Stimulated activated memory B cell treated with anti-CD40 and anti-IgM and Interleukin-4, amounts not matched to agents 10 μg/mL and 1 μg/mL and 100 μg/mL, for 72 hours (primary cell): ENCODE measurements around the gene PRKN.

ENCODE experiments used
- ATAC-seq: fragments of 150-1000 bp; cut with Tn5 transposase; 2 replicates; pipeline ENCODE4 v1.10.0; 2021
- H3K27ac Mint-ChIP-seq: one replicate; pipeline ENCODE4 v1.8.0; 2022; ENCODE audit warnings: mild to moderate bottlenecking, mixed read lengths
- H3K27me3 Mint-ChIP-seq: one replicate; pipeline ENCODE4 v1.8.0; 2022; ENCODE audit warnings: mixed read lengths
- H3K36me3 Mint-ChIP-seq: one replicate; pipeline ENCODE4 v1.8.0; 2022; ENCODE audit warnings: mixed read lengths
- H3K4me1 Mint-ChIP-seq: one replicate; pipeline ENCODE4 v1.8.0; 2022; ENCODE audit warnings: mixed read lengths
- H3K4me3 Mint-ChIP-seq: one replicate; pipeline ENCODE4 v1.8.0; 2022; ENCODE audit warnings: mild to moderate bottlenecking, moderate library complexity, mixed read lengths
- H3K9me3 Mint-ChIP-seq: one replicate; pipeline ENCODE4 v1.8.0; 2022; ENCODE audit warnings: mixed read lengths

PRKN gene

DNA sequence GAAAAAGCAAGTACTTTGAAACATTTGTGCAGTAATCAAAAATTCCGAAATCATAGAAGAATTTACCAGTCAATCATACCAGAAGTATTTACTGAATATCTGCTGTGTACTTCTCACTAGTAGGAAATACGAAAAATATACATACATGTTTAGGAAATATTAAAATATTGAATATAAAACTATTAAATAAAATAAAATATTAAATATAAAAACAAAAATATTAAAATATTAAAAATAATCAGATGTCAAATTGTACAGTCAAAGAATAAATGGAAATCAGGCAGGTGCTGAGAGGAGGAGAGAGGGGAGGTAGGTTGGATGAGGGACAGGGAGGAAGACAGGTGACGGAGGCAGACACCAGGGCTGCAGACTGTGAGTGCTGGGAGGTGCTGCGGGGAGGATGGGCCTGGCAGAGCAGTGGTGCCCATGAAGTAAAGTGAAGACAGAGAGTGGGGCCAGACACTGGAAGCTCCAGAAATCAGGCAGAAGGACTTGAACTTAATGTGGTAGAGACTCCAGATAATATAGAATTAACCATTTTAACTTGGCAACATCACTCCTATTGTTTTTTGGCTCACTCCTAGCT, 55.9 kb downstream of the PRKN start:
- Mint-ChIP-seq H3K27me3 (no peaks in the 10 kb centered on the region), H3K36me3 (no peaks in the 10 kb centered on the region)

DNA sequence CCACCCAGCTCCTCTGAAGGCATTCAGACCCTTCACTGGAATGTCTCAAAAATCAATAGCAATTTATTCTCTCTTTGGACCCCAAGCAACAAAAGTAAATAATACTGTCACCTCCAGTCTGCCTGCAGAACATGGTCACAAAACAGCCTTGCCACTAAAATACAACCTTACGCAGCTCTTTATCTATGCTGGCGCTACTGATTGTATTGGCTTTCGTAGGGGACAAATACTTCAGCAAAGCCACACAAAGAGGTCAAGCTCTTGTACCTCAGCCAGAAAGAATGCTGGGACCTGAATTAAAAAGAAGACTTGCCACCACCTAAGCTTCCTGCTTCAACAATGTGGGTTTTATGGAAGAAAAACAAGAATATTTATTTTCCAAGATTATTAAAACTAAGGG, 57.2 kb downstream of the PRKN start:
- Mint-ChIP-seq H3K36me3 (peaks cover 6% of the 10 kb centered on the region), H3K9me3 (peaks cover 11% of the 10 kb centered on the region), H3K4me3 (no peak overlapping the region), H3K27ac (no peak overlapping the region), H3K27me3 (no peaks in the 10 kb centered on the region), H3K4me1 (no peaks in the 10 kb centered on the region)
- ATAC-seq: no peak

More for the DNA sequence above, 55.9 kb downstream of the PRKN start:
- Mint-ChIP-seq H3K4me1 (no peaks in the 10 kb centered on the region), H3K27ac (no peak overlapping the region), H3K9me3 (peaks cover 7% of the 10 kb centered on the region), H3K4me3 (no peak overlapping the region)
- no peak for ATAC-seq

DNA sequence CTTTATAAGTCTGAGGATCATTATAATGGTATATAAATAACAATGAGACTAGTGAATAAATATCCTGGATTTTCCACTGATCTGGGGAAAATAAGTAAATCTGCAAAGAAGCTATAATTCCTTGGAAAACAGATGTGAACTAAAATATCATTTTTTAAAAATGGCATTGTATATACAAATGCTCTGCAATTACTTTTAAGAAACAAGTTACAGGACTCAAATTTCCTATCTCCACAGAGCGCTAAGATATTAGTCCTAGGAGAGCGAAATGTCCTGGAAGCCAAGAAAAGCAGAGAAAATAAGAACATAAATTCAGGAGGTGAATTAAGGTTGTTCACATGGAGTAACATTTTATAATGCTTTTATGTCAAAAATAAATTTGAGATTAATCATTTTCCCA, 61.3 kb downstream of the PRKN start:
- H3K27ac Mint-ChIP-seq: no peak overlapping the region
- H3K4me3 Mint-ChIP-seq: no peak overlapping the region
- H3K27me3 Mint-ChIP-seq: no peaks in the 10 kb centered on the region
- ATAC-seq: no peak
- peaks cover 26% of the 10 kb centered on the region for H3K36me3 Mint-ChIP-seq
- peaks cover 9% of the 10 kb centered on the region for H3K9me3 Mint-ChIP-seq
- no peaks in the 10 kb centered on the region for H3K4me1 Mint-ChIP-seq

DNA sequence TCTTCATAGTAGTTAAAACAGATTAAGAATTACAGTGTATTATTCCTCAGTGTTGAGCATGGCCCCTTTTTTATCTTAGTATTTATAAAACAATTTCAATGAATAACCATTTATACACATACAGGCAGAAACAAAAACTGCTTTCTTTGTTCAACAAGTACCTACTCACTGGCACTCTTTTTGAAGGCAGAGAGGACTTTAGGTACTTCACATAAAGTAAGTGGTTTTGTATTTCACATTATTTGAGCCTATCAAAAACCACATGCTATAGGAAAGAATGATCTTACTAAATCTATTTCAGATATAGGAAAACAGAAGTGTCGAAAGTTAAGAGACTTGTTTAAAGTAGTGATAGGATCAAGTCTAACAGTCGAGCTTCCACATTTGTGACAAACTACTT, 73.8 kb downstream of the PRKN start:
- peaks cover 5% of the 10 kb centered on the region for H3K9me3 Mint-ChIP-seq
- no peak for ATAC-seq
- H3K27me3 Mint-ChIP-seq: no peaks in the 10 kb centered on the region
- no peaks in the 10 kb centered on the region for H3K4me1 Mint-ChIP-seq
- no peak overlapping the region for H3K27ac Mint-ChIP-seq
- H3K4me3 Mint-ChIP-seq: no peak overlapping the region
- no peaks in the 10 kb centered on the region for H3K36me3 Mint-ChIP-seq

DNA sequence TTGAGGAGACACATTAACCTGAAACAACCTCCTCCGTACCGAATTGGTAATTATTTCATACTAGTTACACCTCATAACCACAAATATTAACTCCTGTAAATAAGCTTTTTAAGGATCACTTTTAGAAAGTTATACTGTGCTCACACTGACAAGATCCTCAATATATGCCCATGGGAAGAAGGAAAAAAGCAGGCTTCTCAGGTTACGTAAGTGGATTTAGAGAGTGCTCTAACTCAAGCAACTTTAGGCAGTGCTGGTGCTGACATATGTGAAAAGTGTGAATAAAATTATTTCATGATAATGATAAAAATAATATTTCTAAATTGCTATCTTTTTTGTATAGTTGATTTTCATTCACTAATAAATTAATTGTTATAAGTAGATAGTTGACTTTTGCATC, 76.1 kb downstream of the PRKN start:
- Mint-ChIP-seq H3K27me3 (no peaks in the 10 kb centered on the region), H3K4me1 (no peaks in the 10 kb centered on the region), H3K9me3 (peaks cover 2% of the 10 kb centered on the region), H3K4me3 (no peak overlapping the region), H3K27ac (no peak overlapping the region), H3K36me3 (no peaks in the 10 kb centered on the region)
- ATAC-seq: no peak

DNA sequence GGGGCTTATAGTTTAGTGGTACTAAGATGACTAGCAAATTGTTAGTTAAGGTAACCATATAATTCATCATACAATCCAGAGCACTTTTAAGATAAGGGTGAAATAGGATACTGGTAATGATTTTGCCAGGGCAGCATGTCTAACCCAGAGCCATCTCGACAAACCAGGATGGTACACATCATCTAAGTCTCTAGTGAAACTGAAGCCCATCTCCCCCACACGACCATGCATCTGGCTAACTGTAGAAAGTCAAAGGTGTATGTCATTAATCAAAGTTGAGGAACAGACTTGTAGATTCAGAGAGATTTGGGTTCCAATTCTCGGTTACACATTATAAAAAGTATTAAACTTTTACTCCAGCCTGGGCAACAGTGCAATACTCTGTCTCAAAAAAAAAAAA, 78.3 kb downstream of the PRKN start:
- H3K9me3 Mint-ChIP-seq: no peaks in the 10 kb centered on the region
- no peak overlapping the region for H3K4me3 Mint-ChIP-seq
- H3K4me1 Mint-ChIP-seq: no peaks in the 10 kb centered on the region
- no peaks in the 10 kb centered on the region for H3K27me3 Mint-ChIP-seq
- no peaks in the 10 kb centered on the region for H3K36me3 Mint-ChIP-seq
- no peak overlapping the region for H3K27ac Mint-ChIP-seq
- no peak for ATAC-seq

DNA sequence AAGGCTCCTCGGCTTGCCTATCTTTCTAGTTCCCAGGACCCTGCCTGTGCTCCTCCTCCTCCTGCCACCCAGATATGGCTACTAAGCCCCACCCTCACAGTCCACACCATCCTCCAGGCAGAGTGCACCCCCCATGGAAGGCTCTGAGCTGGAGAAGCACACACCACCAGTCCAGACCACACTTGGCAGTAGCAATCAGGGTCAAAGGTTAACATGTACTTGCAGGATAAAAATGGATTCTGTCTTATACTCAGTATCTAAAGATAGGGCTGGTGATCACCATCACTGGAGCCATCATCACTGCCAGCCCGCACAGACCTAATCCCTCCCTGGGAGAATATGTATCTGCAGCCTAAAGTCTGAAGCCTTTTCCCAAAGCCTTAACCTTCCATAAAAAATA, 83.4 kb downstream of the PRKN start:
- Mint-ChIP-seq H3K27ac (no peak overlapping the region), H3K36me3 (no peaks in the 10 kb centered on the region), H3K27me3 (no peaks in the 10 kb centered on the region), H3K4me1 (no peaks in the 10 kb centered on the region), H3K4me3 (no peak overlapping the region), H3K9me3 (no peaks in the 10 kb centered on the region)
- no peak for ATAC-seq

DNA sequence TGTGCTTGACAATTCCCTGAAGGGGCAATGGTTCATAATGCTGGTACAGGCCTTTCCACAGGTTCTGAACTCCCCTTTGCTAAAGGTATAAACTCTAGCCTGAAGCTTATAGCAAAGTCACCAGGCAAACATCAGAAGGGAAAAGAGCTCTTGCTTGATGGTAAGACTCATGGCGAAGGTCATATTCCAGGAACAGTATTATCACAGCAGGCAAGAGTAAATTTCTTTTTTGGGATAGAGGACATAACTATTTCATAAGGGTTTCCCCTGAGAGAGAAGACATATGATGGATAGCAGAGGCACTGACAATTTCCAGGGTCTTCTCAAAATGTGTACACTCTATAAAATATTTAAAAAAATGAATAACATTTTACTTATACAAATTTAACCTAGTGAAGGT, 86.8 kb downstream of the PRKN start:
- Mint-ChIP-seq H3K4me1 (no peaks in the 10 kb centered on the region), H3K36me3 (no peaks in the 10 kb centered on the region), H3K27ac (no peak overlapping the region), H3K27me3 (no peaks in the 10 kb centered on the region), H3K9me3 (no peaks in the 10 kb centered on the region), H3K4me3 (no peak overlapping the region)
- ATAC-seq: no peak

DNA sequence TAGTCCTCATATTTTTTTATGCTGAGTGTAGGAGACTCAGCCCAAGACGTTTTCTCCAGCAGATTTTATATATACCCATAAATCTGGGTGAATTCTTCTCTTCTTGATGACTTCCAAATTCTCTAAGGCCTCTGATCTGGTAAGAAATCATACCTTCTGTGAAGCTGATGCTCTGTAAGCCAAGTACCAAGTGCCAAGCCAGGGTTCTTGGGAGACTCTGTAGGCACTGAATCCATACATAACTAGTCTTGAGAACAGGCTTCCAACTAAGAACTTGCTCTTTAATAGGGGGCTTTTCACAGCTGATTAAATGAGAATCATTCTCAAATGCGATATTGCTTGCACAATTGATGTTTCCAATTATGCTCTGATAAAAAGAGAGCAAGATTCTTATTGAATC, 87.6 kb downstream of the PRKN start:
- no peak for ATAC-seq
- Mint-ChIP-seq H3K27me3 (no peaks in the 10 kb centered on the region), H3K36me3 (no peaks in the 10 kb centered on the region), H3K9me3 (no peaks in the 10 kb centered on the region), H3K4me1 (no peaks in the 10 kb centered on the region), H3K4me3 (no peak overlapping the region), H3K27ac (no peak overlapping the region)

DNA sequence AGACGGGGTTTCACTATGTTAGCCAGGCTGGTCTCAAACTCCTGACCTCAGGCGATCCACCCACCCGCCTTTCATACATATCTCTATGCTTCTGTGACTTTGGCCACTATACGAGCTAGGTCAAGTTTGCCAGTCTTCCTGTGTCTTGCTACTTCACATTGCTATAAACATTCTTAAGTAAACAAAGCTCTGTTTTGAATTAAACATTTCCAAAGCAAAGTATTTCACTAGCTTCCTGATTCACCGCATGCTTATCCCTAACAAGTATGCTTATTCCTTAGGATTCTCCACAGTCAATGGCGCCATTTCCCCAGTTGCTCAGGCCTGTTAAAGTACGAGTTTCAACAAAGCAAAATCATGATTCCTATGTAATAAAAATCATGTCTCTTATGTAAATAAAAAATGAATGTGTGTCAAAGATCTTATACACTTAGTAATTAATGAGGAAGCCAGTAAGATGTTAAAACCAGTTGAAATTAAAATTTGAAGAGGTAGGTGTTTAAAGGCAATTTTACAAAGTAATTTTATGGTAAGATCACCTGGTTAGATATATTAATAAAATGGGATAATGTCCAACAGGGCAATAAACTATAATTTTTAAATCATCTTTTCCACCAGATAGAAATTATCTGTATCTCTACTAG, 88.5 kb downstream of the PRKN start:
- Mint-ChIP-seq H3K4me3 (no peak overlapping the region), H3K27me3 (no peaks in the 10 kb centered on the region), H3K4me1 (no peaks in the 10 kb centered on the region), H3K9me3 (no peaks in the 10 kb centered on the region), H3K27ac (no peak overlapping the region), H3K36me3 (no peaks in the 10 kb centered on the region)
- no peak for ATAC-seq

DNA sequence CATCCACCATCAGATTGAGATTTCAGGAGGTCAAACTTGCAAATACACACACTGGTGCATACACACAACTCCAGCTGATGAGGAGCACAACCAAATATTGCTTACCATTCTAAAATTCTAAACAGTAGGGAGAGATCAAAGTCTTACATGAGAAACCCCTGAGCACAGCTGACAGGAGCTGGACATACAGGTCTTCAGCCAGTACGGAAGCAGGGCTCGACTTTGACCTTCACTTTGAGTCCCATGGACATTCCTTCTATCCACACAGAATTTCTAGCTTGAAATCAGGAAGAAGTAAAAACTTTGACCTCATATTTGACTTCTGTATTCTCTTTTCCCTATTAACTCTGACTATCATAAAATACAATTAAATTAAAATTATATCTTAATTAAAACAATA, 90.2 kb downstream of the PRKN start:
- no peak for ATAC-seq
- Mint-ChIP-seq H3K36me3 (no peaks in the 10 kb centered on the region), H3K27ac (no peak overlapping the region), H3K9me3 (no peaks in the 10 kb centered on the region), H3K4me1 (no peaks in the 10 kb centered on the region), H3K27me3 (no peaks in the 10 kb centered on the region), H3K4me3 (no peak overlapping the region)

DNA sequence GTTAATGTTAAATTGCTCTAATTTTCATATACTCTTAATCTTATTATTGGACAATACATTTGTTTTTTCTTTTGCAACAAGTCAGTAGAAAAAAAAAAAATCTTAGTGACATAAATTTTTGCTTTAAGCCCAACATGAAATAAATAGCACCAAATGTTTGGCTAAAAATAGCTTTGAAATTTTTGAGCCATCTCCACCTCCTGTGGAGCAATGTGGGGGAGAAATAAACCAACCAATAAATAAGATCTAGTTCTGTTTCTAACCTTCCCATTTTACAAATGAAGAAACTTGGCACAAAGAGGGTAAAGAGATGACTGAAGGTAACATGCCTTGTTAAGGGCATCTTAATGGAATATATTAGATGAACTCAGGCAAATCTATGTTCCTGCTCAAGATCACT, 91.4 kb downstream of the PRKN start:
- Mint-ChIP-seq H3K27ac (no peak overlapping the region), H3K4me1 (no peaks in the 10 kb centered on the region), H3K4me3 (no peak overlapping the region), H3K27me3 (no peaks in the 10 kb centered on the region), H3K36me3 (no peaks in the 10 kb centered on the region), H3K9me3 (no peaks in the 10 kb centered on the region)
- no peak for ATAC-seq

DNA sequence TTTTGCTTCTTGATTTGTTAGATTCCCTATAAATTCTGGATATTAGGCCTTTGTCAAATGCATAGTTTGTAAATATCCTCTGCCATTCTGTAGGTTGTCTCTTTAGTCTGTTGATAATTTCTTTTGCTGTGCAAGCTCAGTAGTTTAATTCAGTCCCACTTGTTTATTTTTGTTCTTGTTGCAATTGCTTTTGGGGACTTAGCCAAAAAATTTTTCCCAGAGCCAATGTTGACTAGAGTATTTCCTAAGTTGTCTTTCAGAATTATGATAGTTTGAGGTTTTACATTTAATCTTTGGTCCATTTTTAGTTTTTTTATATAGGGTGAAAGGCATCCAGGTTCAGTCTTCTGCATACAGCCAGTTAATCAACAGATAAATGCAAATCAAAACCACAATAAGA, 96.0 kb downstream of the PRKN start:
- Mint-ChIP-seq H3K36me3 (no peaks in the 10 kb centered on the region), H3K27me3 (no peaks in the 10 kb centered on the region), H3K9me3 (peaks cover 6% of the 10 kb centered on the region), H3K4me1 (no peaks in the 10 kb centered on the region), H3K4me3 (no peak overlapping the region), H3K27ac (no peak overlapping the region)
- ATAC-seq: no peak

DNA sequence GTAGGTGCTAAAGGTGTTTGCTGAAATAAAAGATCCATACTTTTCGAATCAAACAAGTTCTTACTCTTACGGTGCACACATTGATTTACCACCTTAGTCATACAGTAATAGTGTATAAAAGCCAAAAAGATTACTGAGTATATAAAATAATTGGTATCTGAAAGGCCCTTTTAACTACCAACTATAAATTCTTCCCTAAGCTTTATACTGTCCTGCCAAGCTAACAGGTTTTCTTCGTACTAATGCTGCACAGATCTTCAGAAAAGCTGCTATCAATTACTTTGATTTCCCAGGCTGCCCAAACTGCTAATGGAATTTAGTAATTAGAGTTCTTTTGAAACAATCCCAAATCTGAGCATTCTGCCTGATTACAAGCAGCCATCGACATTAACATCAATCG, 97.5 kb downstream of the PRKN start:
- no peak for ATAC-seq

DNA sequence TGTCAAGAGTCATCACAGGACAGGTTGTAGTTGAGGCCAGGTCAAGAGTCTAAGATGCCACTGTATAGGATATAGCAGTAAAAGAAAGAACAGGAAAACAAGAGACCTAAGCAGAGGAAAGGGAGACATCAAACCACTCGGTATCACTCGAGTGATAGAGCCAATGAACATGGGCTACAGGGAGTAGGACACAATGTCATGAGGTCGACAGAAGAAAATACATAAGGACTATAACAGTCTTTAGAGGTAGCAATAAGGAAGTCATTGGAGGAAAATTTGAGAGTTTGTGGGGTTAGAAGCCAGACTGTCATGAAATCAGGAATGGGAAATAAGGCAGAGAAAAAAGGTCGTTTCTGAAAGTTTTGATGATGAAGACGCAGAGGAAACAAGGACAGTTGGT, 99.7 kb downstream of the PRKN start:
- Mint-ChIP-seq H3K9me3 (peaks cover 6% of the 10 kb centered on the region), H3K4me1 (no peaks in the 10 kb centered on the region), H3K27ac (no peak overlapping the region), H3K4me3 (no peak overlapping the region), H3K27me3 (no peaks in the 10 kb centered on the region), H3K36me3 (no peaks in the 10 kb centered on the region)
- ATAC-seq: no peak

More for the DNA sequence above, 97.5 kb downstream of the PRKN start:
- Mint-ChIP-seq H3K4me3 (no peak overlapping the region), H3K27ac (no peak overlapping the region), H3K27me3 (no peaks in the 10 kb centered on the region), H3K9me3 (peaks cover 6% of the 10 kb centered on the region), H3K4me1 (no peaks in the 10 kb centered on the region), H3K36me3 (no peaks in the 10 kb centered on the region)

DNA sequence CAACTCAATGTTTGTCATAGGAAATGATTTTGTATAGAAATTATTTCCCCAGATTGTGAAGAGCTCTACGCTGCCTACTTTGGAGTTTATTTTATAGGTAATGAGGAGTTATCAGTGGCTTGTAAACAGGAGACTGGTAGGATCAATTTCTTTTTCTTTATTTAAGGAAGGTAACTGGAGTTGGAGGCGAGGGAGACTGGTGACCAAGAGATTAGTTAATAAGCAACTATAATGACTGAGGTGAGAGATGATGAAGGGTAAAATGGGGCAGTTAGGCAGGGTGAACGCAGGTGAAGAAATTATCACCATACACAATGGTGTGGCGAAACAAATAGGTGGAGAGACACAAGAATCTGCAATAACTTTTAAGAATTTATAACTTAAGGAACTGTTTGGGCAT, 100.2 kb downstream of the PRKN start:
- no peak overlapping the region for H3K4me3 Mint-ChIP-seq
- no peaks in the 10 kb centered on the region for H3K36me3 Mint-ChIP-seq
- H3K9me3 Mint-ChIP-seq: peaks cover 6% of the 10 kb centered on the region
- H3K27me3 Mint-ChIP-seq: no peaks in the 10 kb centered on the region
- no peak for ATAC-seq
- no peak overlapping the region for H3K27ac Mint-ChIP-seq
- no peaks in the 10 kb centered on the region for H3K4me1 Mint-ChIP-seq

DNA sequence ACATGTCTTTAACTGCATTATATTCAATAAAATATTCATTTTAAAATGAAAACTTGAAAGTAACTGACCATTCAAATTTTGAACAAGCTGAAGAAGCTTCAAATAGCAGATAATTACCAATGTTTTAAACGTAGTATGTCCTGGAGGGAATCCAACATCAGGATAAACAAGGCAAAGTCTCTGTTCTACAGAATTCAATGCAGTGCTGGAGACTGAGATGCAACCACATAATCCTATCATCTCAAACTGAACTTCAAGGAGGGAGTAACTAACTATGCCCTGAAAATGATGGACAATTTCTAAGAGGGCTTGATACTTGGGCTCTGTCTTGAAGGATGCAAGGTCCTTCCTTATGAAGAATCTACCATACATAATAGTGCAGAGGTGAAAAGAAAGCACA, 100.7 kb downstream of the PRKN start:
- no peaks in the 10 kb centered on the region for H3K36me3 Mint-ChIP-seq
- H3K27ac Mint-ChIP-seq: no peak overlapping the region
- no peaks in the 10 kb centered on the region for H3K27me3 Mint-ChIP-seq
- H3K4me1 Mint-ChIP-seq: no peaks in the 10 kb centered on the region
- peaks cover 6% of the 10 kb centered on the region for H3K9me3 Mint-ChIP-seq
- no peak overlapping the region for H3K4me3 Mint-ChIP-seq
- ATAC-seq: no peak
